ENCODE results near the gene TPSG1.

GRCh38 chr16:1257561-1258224, 32.6 kb upstream of the TPSG1 start:
- TF ChIP-seq POLR2A (IDR thresholded peaks at IDR 0.05) (no peak), CTCF (IDR thresholded peaks at IDR 0.05) (no peak)

All from heart left ventricle (tissue), 13 donors.